ENCODE measurements around the gene GOLGA7B. TPM values are rescaled to one million over a fixed set of nuclear protein-coding genes. Genes with fewer than 3 reads are reported as not detected.

Gene GOLGA7B
- total and polyA plus RNA-seq, 2 of the 4 experiments (the other 2 are of a cell fraction): not detected

DNA sequence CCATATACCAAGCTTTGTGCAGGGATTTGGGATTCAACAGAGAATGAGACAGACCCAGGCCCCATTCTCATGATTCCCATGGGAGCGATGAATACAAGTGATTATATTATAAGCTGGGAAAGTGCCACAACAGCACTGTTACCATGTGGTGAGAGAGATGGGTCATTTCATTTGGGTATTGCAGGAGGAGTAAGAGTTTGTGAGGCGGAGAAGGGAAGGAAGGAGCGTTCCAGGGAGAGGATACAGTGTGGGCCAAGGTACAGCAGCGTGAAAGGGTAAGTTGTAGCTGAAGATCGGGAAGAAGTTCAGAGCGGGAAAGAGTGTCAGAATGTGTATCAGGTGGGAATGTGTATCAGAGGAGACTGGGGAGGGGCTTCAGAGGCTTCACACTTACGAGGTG, 38.5 kb downstream of the GOLGA7B start:
- Histone ChIP-seq H3K18ac (ENCODE audit: low read depth, low read length) (no peak overlapping the region), H3K36me3 (ENCODE audit: control insufficient read depth, insufficient read depth, low read length) (no peaks in the 10 kb centered on the region), H3K4me1 (ENCODE audit: control insufficient read depth, insufficient read depth, low read length) (peaks cover 1% of the 10 kb centered on the region; the same call in 1 of the 2 replicates), H3K9me1 (ENCODE audit: insufficient read depth, low read length) (no peaks in the 10 kb centered on the region), H2BK120ac (ENCODE audit: low read depth, low read length) (no peak overlapping the region), H3K23ac (ENCODE audit: low read depth, low read length) (no peak overlapping the region), H2AK9ac (replicated peaks; ENCODE audit: low read depth, low read length, poor library complexity) (no peak overlapping the region), H3K56ac (ENCODE audit: extremely low read depth, insufficient read depth, low read length) (no peak overlapping the region), H3K79me1 (ENCODE audit: low read depth in 1 of 2, low read length in 2 of 2) (no peaks in the 10 kb centered on the region), H2BK20ac (ENCODE audit: low read depth, low read length) (no peak overlapping the region), H2AFZ (replicated peaks; ENCODE audit: low read length, poor library complexity) (no peak overlapping the region), H3K9me3 (ENCODE audit: control insufficient read depth, insufficient read depth, low read length) (no peaks in the 10 kb centered on the region), H4K91ac (ENCODE audit: insufficient read depth, low read depth, low read length) (no peak overlapping the region), H3K27me3 (ENCODE audit: control insufficient read depth, insufficient read depth, low read length) (no peaks in the 10 kb centered on the region; the same call in 1 of the 2 replicates), H3K14ac (replicated peaks; ENCODE audit: low read depth, low read length) (no peak overlapping the region), H3K27ac (ENCODE audit: insufficient read depth, low read length) (no peak overlapping the region), H3K4ac (ENCODE audit: low read depth, low read length) (no peak overlapping the region), H3K4me2 (ENCODE audit: low read depth, low read length) (no peak overlapping the region), H2BK5ac (ENCODE audit: low read depth, low read length, poor library complexity, severe bottlenecking) (no peak overlapping the region), H2AK5ac (ENCODE audit: low read depth, low read length) (no peak overlapping the region), H4K20me1 (ENCODE audit: insufficient read depth, low read length) (no peaks in the 10 kb centered on the region), H4K8ac (ENCODE audit: low read depth in 2 of 2, low read length in 2 of 2) (no peak overlapping the region), H3K9ac (ENCODE audit: low read depth, low read length) (no peak overlapping the region), H2BK15ac (ENCODE audit: low read depth, low read length) (no peak overlapping the region), H4K5ac (ENCODE audit: low read depth, low read length) (no peak overlapping the region), H3K4me3 (ENCODE audit: insufficient read depth, low read depth, low read length) (no peak overlapping the region)
- in situ Hi-C loops (cut with MboI; ENCODE audit: low sequenced_read_pairs): no loop called here
- TF ChIP-seq RFX5 (IDR thresholded peaks at IDR 0.05; ENCODE audit: low read depth, low read length) (no peak), FOS (IDR thresholded peaks at IDR 0.05; ENCODE audit: low read depth, low read length) (no peak), RAD21 (IDR thresholded peaks at IDR 0.05; ENCODE audit: low read length) (no peak), NFE2L2 (IDR thresholded peaks at IDR 0.05; ENCODE audit: low read depth, low read length) (no peak), MAFK (IDR thresholded peaks at IDR 0.05; ENCODE audit: low read depth, low read length) (no peak), MXI1 (IDR thresholded peaks at IDR 0.05; ENCODE audit: borderline replicate concordance, low read depth, low read length) (no peak), MAZ (IDR thresholded peaks at IDR 0.05; ENCODE audit: borderline replicate concordance, low read depth, low read length) (no peak), CHD1 (IDR thresholded peaks at IDR 0.05; ENCODE audit: low read depth, low read length) (no peak), BHLHE40 (IDR thresholded peaks at IDR 0.05; ENCODE audit: low read depth, low read length) (no peak), SMC3 (IDR thresholded peaks at IDR 0.05; ENCODE audit: low read depth, low read length) (no peak), CEBPB (IDR thresholded peaks at IDR 0.05; ENCODE audit: low read depth, low read length) (no peak), CTCF (conservative IDR thresholded peaks at IDR 0.05; ENCODE audit: low read depth, low read length) (no peak), POLR2A (IDR thresholded peaks at IDR 0.05; ENCODE audit: low read depth, low read length) (no peak), RCOR1 (IDR thresholded peaks at IDR 0.05; ENCODE audit: insufficient replicate concordance, low read length) (no peak)
- TF ChIP-seq, protein P1, sequence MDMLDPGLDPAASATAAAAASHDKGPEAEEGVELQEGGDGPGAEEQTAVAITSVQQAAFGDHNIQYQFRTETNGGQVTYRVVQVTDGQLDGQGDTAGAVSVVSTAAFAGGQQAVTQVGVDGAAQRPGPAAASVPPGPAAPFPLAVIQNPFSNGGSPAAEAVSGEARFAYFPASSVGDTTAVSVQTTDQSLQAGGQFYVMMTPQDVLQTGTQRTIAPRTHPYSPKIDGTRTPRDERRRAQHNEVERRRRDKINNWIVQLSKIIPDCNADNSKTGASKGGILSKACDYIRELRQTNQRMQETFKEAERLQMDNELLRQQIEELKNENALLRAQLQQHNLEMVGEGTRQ (IDR thresholded peaks at IDR 0.05; ENCODE audit: low read depth, low read length): no peak
- TF ChIP-seq, protein P2, sequence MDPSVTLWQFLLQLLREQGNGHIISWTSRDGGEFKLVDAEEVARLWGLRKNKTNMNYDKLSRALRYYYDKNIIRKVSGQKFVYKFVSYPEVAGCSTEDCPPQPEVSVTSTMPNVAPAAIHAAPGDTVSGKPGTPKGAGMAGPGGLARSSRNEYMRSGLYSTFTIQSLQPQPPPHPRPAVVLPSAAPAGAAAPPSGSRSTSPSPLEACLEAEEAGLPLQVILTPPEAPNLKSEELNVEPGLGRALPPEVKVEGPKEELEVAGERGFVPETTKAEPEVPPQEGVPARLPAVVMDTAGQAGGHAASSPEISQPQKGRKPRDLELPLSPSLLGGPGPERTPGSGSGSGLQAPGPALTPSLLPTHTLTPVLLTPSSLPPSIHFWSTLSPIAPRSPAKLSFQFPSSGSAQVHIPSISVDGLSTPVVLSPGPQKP (IDR thresholded peaks at IDR 0.05; ENCODE audit: borderline replicate concordance, low read depth, low read length): no peak
- WGBS, 2 experiments (ENCODE audit: extremely low coverage in 2 of 2, insufficient read length in 1 of 2): 83% methylated on average over 4 of the region's 7 CpGs; no CpG with 5 or more reads in 1 of the 2 experiments
- ATAC-seq (ENCODE audit: low read depth) (no peak), DNase-seq (no peak)
- BruUV-seq (replicated peaks): no TSS peak
- CTCF ChIA-PET: interaction anchor here (0.7 to 1.0 kb wide), 2 partner anchors 8 to 206 kb away, joined by 3 read pairs; no protein-coding TSS in a partner anchor
- POLR2A ChIA-PET (ENCODE audit: unreplicated experiment): no interaction called here
- dilution Hi-C loops (cut with HindIII; ENCODE audit: low sequenced_read_pairs, unreplicated experiment): no loop called here
- intact Hi-C loops (cut with micrococcal nuclease): no loop called here
